ENCODE data around the gene TRIO. TPM values are rescaled to one million over a fixed set of nuclear protein-coding genes. Genes with fewer than 3 reads are reported as not detected.
A peak's percentile ranks its signal among the peaks of the same experiment; 100 is the strongest.

The TRIO gene
- total and polyA plus RNA-seq, 12 donors = 26.2 to 85.2 (median 61.9) TPM

- Histone ChIP-seq H3K36me3 (no peaks in the 10 kb centered on the region), H3K9me3 (no peaks in the 10 kb centered on the region), H3K27ac (no peak overlapping the region), H3K4me3 (no peak overlapping the region), H3K27me3 (no peaks in the 10 kb centered on the region), H3K4me1 (peaks cover 2 to 49% (median 25%) of the 10 kb centered on the region in 9 donors)
- ATAC-seq (no peak), DNase-seq (no peak)
- WGBS, 2 donors = 93 to 94% methylated on average over 3 of the region's 3 CpGs
- intact Hi-C loops (cut with DNase I) = no loop called here
- no peak for TF ChIP-seq CTCF (IDR thresholded peaks at IDR 0.05)
Observed at GRCh38 chr5:14236757-14237156, 93.6 kb downstream of the TRIO start.

GRCh38 chr5:14237317-14238086 lies 94.4 kb downstream of the TRIO start:
- DNase-seq = no peak
- no peaks in the 10 kb centered on the region for H3K36me3 ChIP-seq
- H3K4me3 ChIP-seq = no peak overlapping the region
- no peak for ATAC-seq
- no peak for TF ChIP-seq CTCF (IDR thresholded peaks at IDR 0.05)
- intact Hi-C loops (cut with DNase I) = no loop called here
- peak overlapping the region in 2 of 10 donors; percentile 7 to 27 for H3K27ac ChIP-seq
- no peaks in the 10 kb centered on the region for H3K27me3 ChIP-seq
- 90 to 91% methylated on average over 12 of the region's 12 CpGs for WGBS, 2 donors
- H3K4me1 ChIP-seq = peaks cover 2 to 56% (median 30%) of the 10 kb centered on the region in 9 donors
- no peaks in the 10 kb centered on the region for H3K9me3 ChIP-seq

- no peaks in the 10 kb centered on the region for H3K9me3 ChIP-seq
- peak in 2 of 8 donors; percentile 16 to 37 for ATAC-seq
- WGBS, 2 donors = 64 to 67% methylated on average over 6 of the region's 6 CpGs
- no peak for DNase-seq
- no peaks in the 10 kb centered on the region for H3K36me3 ChIP-seq
- H3K4me3 ChIP-seq = no peak overlapping the region
- H3K4me1 ChIP-seq = peaks cover 2 to 64% (median 35%) of the 10 kb centered on the region in 9 donors
- intact Hi-C loops (cut with DNase I) = no loop called here
- no peak for TF ChIP-seq CTCF (IDR thresholded peaks at IDR 0.05)
- no peaks in the 10 kb centered on the region for H3K27me3 ChIP-seq
- peak overlapping the region in 1 of 10 donors; percentile 27 for H3K27ac ChIP-seq
Observed at GRCh38 chr5:14238272-14238671, 95.1 kb downstream of the TRIO start.

- H3K27me3 ChIP-seq = no peaks in the 10 kb centered on the region
- intact Hi-C loops (cut with DNase I) = no loop called here
- DNase-seq (no peak), ATAC-seq (no peak)
- H3K36me3 ChIP-seq = no peaks in the 10 kb centered on the region
- H3K4me1 ChIP-seq = peaks cover 2 to 68% (median 42%) of the 10 kb centered on the region in 9 donors
- no peak overlapping the region for H3K4me3 ChIP-seq
- no peaks in the 10 kb centered on the region for H3K9me3 ChIP-seq
- WGBS, 2 donors = 94% methylated on average over 8 of the region's 8 CpGs
- TF ChIP-seq CTCF (IDR thresholded peaks at IDR 0.05) = no peak
- no peak overlapping the region for H3K27ac ChIP-seq
Observed at GRCh38 chr5:14239404-14239803, 96.3 kb downstream of the TRIO start.

All from heart right ventricle (tissue), 16 donors.